NCI-H1930 (cell line): ENCODE measurements around the gene LCE2B.

Source experiments
- DNase-seq, 2 experiments: peaks; one replicate each; lab custom pipeline; 2025; lab: John Stamatoyannopoulos, UW

LCE2B gene

GRCh38 chr1:152735648-152736047 lies 49.7 kb downstream of the LCE2B start:
- DNase-seq, result no peak
